ENCODE data around the gene IQCH. TPM values are rescaled to one million over a fixed set of nuclear protein-coding genes. Genes with fewer than 3 reads are reported as not detected.

IQCH gene
- total and polyA plus RNA-seq, 8 donors: 0.49 to 1.6 (median 1.2) TPM

DNA sequence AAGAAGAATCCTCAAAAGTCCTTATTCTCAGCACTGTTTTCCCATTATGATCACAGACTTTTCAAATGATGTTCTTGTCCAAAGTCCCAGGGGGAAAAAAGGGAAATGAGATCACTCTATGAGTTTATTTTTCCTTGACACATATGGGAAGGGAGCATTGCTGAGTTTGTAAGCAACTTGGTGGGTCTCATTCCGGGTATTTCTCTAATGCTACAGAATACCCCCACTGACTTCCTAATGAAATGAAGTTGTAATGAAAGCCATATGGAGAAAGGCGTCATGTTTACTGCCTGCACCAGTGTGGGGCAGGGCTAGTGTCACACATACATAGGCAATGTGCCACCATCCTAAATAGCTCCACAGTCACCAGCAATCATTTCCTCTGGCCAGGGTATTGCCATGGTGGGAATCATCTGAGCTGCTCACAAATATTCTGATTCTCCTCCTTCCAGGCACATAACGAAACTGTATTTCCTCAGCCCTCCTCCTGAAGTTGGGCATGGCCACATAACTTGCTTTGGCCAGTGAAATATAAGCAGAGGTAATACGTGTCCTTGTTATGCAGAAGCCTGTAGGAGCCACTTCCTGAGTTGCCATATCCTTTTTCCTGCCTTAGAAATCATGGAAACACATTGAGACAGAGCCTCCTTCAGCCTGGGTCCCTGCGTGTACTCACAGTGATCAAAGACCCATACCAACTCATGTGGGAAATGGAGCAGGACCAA is 225.4 kb downstream of the IQCH start:
- DNase-seq: no peak
- no peaks in the 10 kb centered on the region for H3K9me3 ChIP-seq
- ATAC-seq: no peak
- H3K36me3 ChIP-seq: no peaks in the 10 kb centered on the region
- WGBS, 2 donors: 85 to 87% methylated on average over 5 of the region's 5 CpGs
- H3K4me3 ChIP-seq: no peak overlapping the region
- H3K4me1 ChIP-seq: no peaks in the 10 kb centered on the region
- H3K27ac ChIP-seq: no peak overlapping the region
- FAIRE-seq: no peak
- intact Hi-C loops (cut with DNase I): no loop called here
- no peaks in the 10 kb centered on the region for H3K27me3 ChIP-seq
- TF ChIP-seq CTCF (IDR thresholded peaks at IDR 0.05): no peak

GRCh38 chr15:67480741-67481140 is 226.2 kb downstream of the IQCH start:
- 57 to 79% methylated on average over 1 of the region's 1 CpG for WGBS, 2 donors
- intact Hi-C loops (cut with DNase I): no loop called here
- H3K9me3 ChIP-seq: no peaks in the 10 kb centered on the region
- H3K4me1 ChIP-seq: no peaks in the 10 kb centered on the region
- no peak for DNase-seq
- TF ChIP-seq CTCF (IDR thresholded peaks at IDR 0.05): no peak
- H3K27me3 ChIP-seq: no peaks in the 10 kb centered on the region
- no peak for ATAC-seq
- H3K27ac ChIP-seq: no peak overlapping the region
- no peak for FAIRE-seq
- H3K36me3 ChIP-seq: no peaks in the 10 kb centered on the region
- no peak overlapping the region for H3K4me3 ChIP-seq

DNA sequence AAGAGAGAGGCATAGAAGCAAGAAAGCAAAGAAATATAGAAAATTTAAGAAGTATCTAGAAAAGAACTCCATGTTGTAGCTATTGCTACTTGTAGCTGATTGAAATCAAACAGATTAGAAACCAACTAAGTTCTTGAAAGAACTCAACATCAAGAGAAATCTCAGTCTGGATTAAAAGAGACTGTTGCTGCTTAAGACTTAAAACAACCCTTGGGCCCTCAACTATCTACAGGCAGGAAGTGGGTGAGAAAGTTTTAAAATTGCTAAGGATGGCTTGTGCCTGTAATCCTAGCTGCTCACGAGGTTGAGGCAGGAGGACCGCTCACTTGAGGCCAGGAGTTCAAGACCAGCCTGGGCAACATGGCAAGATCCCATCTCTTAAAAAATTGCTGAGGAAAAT is 227.1 kb downstream of the IQCH start:
- WGBS, 2 donors: 96 to 99% methylated on average over 2 of the region's 2 CpGs
- Histone ChIP-seq H3K27me3 (no peaks in the 10 kb centered on the region), H3K36me3 (no peaks in the 10 kb centered on the region), H3K9me3 (no peaks in the 10 kb centered on the region), H3K4me1 (no peaks in the 10 kb centered on the region), H3K27ac (no peak overlapping the region), H3K4me3 (no peak overlapping the region)
- ATAC-seq (no peak), FAIRE-seq (no peak), DNase-seq (no peak)
- no peak for TF ChIP-seq CTCF (IDR thresholded peaks at IDR 0.05)
- intact Hi-C loops (cut with DNase I): no loop called here

- FAIRE-seq (no peak), ATAC-seq (no peak), DNase-seq (no peak)
- intact Hi-C loops (cut with DNase I): no loop called here
- WGBS, 2 donors: 98 to 100% methylated on average over 1 of the region's 1 CpG
- Histone ChIP-seq H3K27me3 (no peaks in the 10 kb centered on the region), H3K9me3 (no peaks in the 10 kb centered on the region), H3K4me3 (no peak overlapping the region), H3K27ac (no peak overlapping the region), H3K36me3 (no peaks in the 10 kb centered on the region), H3K4me1 (no peaks in the 10 kb centered on the region)
- TF ChIP-seq CTCF (IDR thresholded peaks at IDR 0.05): no peak
These were observed 241.0 kb downstream of the IQCH start for GRCh38 chr15:67495585-67495984.

- no peaks in the 10 kb centered on the region for H3K4me1 ChIP-seq
- no peaks in the 10 kb centered on the region for H3K9me3 ChIP-seq
- no peak overlapping the region for H3K27ac ChIP-seq
- no peak for TF ChIP-seq CTCF (IDR thresholded peaks at IDR 0.05)
- intact Hi-C loops (cut with DNase I): no loop called here
- no peaks in the 10 kb centered on the region for H3K36me3 ChIP-seq
- no peaks in the 10 kb centered on the region for H3K27me3 ChIP-seq
- DNase-seq (no peak), ATAC-seq (peak in 3 of 4 donors; percentile 73 to 76 (median 76)), FAIRE-seq (peak; percentile 78)
- 14% methylated on average over 2 of the region's 2 CpGs for WGBS, 2 donors
- H3K4me3 ChIP-seq: no peak overlapping the region
These were observed 246.7 kb downstream of the IQCH start for GRCh38 chr15:67501177-67501835.

Data from pancreas (tissue), 10 donors.